Iris pigment epithelial cell (primary cell): ENCODE data around the gene IDI2.
A peak's percentile ranks its signal among the peaks of the same experiment; 100 is the strongest.
"Not testable (repeated sequence)": the region's sequence is repeated elsewhere in the genome, so short reads cannot be mapped to it uniquely, and the experiment has no call there.

Source experiments
- DNase-seq: peaks from one replicate; pipeline ENCODE4 v3.0.0-alpha.2; 2011; ENCODE audit warnings: low read depth

IDI2 gene

GRCh38 chr10:1047937-1048336 lies 22.3 kb upstream of the IDI2 start:
- DNase-seq, result no peak

- no peak for DNase-seq
These were observed 19.8 kb upstream of the IDI2 start for GRCh38 chr10:1045415-1045814.

DNA sequence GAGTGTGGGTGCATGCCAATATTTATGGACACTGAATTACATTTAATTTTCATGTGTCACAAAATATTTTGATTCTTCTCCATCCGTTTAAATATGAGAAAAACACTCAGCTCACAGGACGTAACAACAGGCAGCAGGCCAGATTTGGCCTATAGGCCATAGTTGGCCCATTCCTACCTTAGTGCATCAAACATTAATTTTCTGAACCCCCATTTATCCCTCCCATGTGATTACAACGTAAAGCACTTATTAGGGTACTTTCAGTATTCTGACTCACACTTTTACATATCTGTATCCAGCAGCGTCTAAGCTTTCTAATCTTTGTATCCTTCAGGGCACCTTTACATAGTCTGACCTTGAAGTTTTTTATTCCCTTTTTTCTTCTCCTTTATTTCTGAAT lies 19.3 kb upstream of the IDI2 start:
- no peak for DNase-seq

DNA sequence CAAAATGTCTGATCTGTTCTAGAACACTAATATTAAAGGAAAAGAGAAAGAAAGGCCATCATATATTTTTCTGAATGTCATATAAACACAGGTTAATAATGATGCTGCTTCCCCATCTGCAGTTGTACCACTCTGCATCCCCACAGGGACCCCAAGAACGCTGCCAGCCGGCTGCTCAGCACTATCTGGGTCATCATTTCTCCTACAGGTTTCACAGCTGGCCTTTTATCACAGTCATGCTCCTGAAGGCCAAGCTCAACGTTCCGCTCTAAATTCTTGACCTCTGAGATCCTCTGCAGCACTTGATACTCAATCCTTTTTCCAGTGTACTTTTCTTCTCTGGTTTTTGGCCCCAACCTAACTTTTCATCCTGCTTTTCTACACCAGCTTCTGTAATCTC lies 18.5 kb upstream of the IDI2 start:
- no peak for DNase-seq

DNA sequence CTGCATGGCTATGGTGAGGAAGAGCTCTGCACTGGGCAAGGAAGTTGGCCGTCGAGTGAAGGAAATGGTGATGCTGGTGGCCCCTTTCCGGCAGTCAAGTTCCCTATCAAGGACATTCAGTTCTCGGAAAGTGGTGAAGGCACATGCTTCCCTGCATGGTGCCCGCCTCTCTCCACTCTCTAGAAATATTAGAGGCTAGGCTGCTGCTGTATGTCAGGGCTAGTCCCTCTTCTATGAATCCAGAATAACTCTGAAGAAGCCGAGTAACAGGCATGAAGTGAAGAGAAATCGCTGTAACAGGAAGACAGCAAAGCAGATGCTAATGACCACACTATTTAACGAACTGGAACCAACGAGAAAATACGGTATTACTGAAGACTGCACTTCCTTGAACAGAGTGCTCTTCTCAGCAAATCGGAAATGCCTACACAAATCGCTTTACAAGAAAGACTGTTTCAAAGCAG lies 17.9 kb upstream of the IDI2 start:
- DNase-seq, result no peak

DNA sequence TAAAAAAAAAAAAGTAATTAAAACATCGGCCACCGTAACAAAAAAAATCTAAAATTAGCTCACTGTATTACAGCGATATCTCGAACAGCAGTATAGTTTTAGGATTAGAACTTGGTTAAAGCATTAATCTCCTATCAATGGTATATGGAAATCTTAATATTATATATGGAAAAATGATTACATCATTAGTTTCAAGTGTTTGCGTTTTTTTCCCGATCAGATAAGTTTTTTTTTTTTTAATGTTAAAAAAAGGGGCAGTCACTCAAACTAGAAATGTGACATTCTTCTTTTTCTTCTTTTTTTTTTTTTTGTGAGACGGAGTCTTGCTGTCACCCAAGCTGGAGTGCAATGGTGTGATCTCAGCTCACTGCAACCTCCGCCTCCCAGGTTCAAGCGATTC lies 15.9 kb upstream of the IDI2 start:
- DNase-seq, result no peak

DNA sequence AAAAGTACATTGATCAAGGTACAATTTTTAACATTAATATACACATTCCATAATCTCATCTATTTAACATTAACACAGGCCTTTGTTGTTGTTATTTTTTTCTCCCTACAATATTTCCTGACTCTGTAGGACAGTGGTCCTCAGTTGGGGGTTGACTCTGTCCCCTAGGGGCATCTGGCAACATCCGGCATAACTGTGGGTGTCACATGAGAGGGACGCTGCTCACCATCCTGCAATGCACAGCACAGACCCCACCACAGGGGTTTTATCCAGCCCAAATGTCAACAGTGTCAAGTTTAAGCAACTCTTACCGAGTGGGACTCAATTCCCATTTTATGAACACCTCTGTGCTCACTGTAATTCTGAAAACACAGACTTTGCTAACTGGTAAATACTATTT lies 14.5 kb upstream of the IDI2 start:
- no peak for DNase-seq

- not testable (repeated sequence) for DNase-seq
These were observed 13.1 kb upstream of the IDI2 start for GRCh38 chr10:1038769-1039168.

- no peak for DNase-seq
These were observed 11.4 kb upstream of the IDI2 start for GRCh38 chr10:1037098-1037497.

DNA sequence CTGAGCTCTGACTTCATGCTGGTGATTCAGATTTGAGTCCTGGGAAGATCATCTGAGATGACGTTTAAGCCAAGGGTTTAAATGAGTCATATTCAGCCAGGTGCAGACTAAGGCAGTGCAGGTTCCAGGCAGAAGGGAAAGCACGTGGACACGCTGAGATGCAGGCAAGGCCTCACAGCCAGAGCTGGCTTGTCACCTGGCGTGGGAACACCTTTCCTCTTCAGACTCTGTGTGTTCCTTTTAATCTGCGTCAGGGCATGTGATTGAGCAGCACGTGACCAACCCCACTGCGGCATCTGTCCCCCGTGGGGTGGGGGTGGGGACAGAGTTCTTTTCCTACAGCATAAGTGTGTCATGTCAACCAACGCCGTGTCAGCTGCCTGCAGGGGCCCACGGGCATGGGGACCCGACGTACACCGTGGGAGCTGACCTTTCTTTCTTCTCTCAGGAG lies 10.7 kb upstream of the IDI2 start:
- peak; percentile 93 for DNase-seq

GRCh38 chr10:1035201-1035600 lies 9.5 kb upstream of the IDI2 start:
- DNase-seq, result no peak

DNA sequence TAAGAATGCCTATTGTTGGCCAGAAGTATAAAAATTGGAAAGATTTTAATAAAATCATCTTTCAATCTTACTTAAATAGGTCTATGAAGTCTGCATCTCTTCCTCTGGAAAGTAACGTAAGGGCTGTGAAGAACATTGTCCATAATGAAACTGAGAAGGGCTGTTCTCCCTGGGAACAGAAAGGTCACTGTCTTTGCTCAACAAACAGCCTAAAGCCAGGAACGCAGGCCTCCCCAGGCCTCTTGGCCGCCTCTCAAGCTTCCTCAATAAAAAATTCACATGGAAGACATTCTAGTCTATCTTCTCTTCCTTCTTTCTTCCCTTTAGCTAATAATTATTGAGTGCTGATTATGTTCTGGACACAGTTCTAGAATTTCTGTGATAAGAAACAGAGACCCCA lies 9.1 kb upstream of the IDI2 start:
- no peak for DNase-seq

- DNase-seq, result no peak
These were observed 7.9 kb upstream of the IDI2 start for GRCh38 chr10:1033601-1034000.

GRCh38 chr10:1029838-1030237 lies 4.2 kb upstream of the IDI2 start:
- DNase-seq, result no peak

DNA sequence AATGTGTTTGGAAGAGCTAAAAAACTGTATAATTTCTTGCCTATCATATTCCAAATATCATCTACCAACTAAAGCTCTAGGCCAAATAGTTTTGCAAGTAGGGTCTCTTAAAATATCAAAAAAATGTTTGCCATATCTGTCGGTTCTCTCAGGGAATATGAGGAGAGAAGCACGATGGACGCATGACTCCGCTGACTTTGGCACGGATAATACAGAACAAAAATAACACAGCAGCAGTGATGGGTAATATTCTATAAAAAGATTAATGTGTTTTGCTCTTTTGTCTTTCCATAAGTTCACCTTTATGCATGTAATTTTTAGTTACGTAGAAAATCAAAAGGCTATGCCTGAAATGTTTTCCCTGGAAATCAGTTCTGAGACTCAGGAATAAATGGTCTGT lies 919 bp upstream of the IDI2 start:
- no peak for DNase-seq

GRCh38 chr10:1024103-1024502 lies 1.6 kb downstream of the IDI2 start:
- no peak for DNase-seq

DNA sequence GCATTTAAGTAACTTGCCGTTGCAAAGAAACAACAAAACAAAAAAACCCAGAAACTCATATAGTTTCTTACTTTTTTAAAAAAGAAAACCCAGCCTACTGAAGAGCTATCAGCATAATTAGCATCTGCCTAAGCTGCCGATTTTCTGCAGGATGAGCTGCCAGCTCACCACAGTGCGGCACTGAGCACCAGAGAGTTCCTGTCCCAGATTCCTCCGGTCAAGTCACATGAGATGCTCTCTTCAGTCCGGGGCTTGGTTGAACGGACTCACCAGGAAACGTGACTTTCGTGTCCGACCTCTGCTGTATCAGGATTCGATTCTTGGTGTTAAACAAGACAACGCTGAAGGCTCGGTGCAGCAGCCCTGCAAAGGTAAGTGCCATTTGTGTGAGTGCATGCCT lies 3.2 kb downstream of the IDI2 start:
- DNase-seq, result no peak

DNA sequence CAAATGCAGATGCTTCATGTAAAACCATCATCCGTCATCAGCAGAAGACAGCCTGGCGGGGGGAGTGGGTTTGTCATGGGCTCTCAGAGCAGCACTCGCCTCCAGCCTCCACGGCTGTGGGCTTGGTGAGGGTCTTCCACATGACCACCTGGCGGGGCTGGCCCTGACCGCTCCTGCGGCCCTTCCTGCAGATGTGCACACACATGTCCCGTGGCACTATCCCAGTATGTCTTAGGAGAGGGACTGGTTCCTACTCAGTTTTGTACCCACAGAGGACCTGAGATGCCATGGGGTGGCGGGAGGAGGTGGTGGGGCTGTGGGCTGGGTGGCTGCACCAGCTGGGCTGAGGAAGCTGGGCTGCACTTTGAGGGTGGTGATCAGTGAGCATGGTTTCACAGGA lies 4.7 kb downstream of the IDI2 start:
- DNase-seq, result no peak

DNA sequence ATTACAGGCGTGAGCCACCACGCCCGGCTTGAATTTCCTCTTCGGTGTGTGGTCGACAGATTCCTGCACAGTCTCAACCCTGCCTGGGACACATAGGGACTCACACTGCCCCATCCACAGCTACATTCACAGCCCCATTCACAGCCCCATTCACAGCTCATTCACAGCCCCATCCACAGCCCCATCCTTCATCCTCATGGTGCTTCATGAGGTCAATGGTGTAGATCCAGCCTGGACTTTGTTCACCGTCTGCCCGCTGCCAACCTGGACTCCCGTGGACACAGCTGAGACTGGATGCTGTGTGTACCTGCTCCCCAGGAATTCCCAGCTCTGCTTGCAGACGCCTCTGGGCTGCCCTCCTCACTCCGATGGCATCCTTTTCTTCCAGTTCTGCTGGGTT lies 5.2 kb downstream of the IDI2 start:
- no peak for DNase-seq

GRCh38 chr10:1019362-1019761 lies 6.3 kb downstream of the IDI2 start:
- DNase-seq, result no peak

DNA sequence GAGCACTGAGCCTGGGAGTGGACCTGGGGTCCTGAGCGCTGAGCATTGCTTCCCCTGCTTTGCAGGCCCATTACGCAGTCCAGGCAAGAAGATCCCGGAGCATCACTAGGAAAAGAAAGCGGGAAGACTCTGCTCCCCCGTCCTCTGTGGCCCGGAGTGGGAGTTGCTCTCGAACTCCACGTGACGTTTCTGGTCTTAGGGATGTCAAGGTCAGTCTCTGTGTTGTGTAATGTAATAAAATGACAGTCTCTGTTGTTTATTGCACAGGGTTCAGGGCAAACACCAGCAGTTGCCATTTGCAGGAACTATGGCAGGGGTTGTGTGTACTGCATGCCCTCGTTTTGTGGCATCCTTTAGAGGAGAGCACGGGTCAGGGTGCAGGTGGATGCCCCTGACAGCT lies 10.0 kb downstream of the IDI2 start:
- no peak for DNase-seq

DNA sequence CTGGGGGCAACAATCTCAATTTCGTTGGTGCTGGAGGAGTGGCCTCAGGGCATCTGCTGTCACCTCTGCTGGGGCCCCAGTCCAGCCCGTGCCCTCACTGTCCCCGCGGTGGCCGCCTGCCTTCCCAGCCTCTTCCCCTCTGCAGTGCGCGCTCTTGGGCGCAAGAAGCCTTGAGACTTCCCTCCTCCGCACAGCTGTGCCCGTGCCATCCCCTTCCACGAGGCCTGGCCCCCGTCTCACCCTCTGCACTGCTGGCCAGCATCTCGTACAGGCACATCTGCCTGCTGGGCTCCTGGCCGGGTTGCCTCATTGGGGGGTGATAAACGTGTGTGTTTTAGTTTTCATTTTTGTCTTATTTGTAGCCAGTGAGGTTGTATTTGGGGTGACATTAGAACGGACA lies 14.0 kb downstream of the IDI2 start:
- DNase-seq, result no peak

- DNase-seq, result no peak
These were observed 15.0 kb downstream of the IDI2 start for GRCh38 chr10:1010703-1011102.

- DNase-seq, result not testable (repeated sequence)
These were observed 15.7 kb downstream of the IDI2 start for GRCh38 chr10:1009947-1010346.

DNA sequence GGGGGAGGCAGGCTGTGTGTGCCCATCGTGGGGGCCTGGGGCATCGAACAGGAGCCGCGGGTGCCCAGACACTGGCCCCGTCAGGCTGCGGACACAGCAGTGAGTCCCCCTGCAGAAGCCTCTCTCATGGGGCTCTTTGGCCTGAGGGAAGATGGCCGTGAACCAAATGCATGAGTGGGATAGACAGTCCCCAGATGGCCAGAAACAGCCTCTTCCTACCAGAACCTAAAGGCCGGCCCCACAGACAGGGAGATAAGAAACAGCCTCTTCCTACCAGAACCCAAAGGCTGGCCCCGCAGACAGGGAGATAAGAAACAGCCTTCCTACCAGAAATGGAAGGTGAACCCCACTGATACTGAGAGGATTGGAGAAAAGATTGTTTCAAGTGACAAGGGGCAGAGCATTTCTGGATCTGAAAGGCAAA lies 16.6 kb downstream of the IDI2 start:
- no peak for DNase-seq
